Upper lobe of left lung (tissue), 6 donors: ENCODE measurements around the gene DSCAM. TPM values are rescaled to one million over a fixed set of nuclear protein-coding genes. Genes with fewer than 3 reads are reported as not detected.

Source experiments
- ATAC-seq, 2 donors: fragments of 200-7000 bp; cut with Tn5 transposase; one replicate each; pipeline ENCODE4 v1.9.1; 2022; ENCODE audit warnings: mild to moderate bottlenecking in 2 of 2, moderate library complexity in 2 of 2; ENCODE audit not compliant: low FRiP score in 2 of 2
- DNase-seq, 2 donors: peaks; one replicate each; pipeline ENCODE4 v3.0.0-alpha.2; 2019 to 2020
- H3K27ac ChIP-seq, 4 donors: fragments of 200-600 bp; sonication (generic); one replicate each; pipeline ENCODE4 v1.5.1; 2016 to 2019
- H3K27me3 ChIP-seq, 4 donors: fragments of 200-600 bp; sonication (generic); one replicate each; pipeline ENCODE4 v1.5.1; 2017 to 2019
- H3K36me3 ChIP-seq, 4 donors: fragments of 200-600 bp; sonication (generic); one replicate each; pipeline ENCODE4 v1.5.1; 2016 to 2019
- H3K4me1 ChIP-seq, 4 donors: fragments of 200-600 bp; sonication (generic); one replicate each; pipeline ENCODE4 v1.5.1; 2018 to 2019
- H3K4me3 ChIP-seq, 4 donors: fragments of 200-600 bp; sonication (generic); one replicate each; pipeline ENCODE4 v1.5.1; 2017 to 2019; ENCODE audit warnings: mild to moderate bottlenecking in 2 of 4, moderate library complexity in 1 of 4
- H3K9me3 ChIP-seq, 4 donors: fragments of 200-600 bp; sonication (generic); one replicate each; pipeline ENCODE4 v1.5.1; 2018 to 2019
- CTCF ChIP-seq, 6 experiments: fragments of 450-650 bp in 4 of 6; fragments of 200-600 bp in 2 of 6; sonication (generic) in 2 of 6; IDR thresholded peaks; one replicate each; pipeline ENCODE4 v1.5.1; 2016 to 2019; ENCODE audit warnings: antibody characterized with exemption in 6 of 6
- EP300 ChIP-seq, 4 donors: sonication (generic); formaldehyde crosslinking; IDR thresholded peaks; one replicate each; pipeline ENCODE4 v1.5.1; 2017; ENCODE audit warnings: antibody characterized with exemption in 4 of 4, control low read depth in 2 of 4
- POLR2A ChIP-seq, 4 donors: fragments of 450-650 bp; IDR thresholded peaks; one replicate each; pipeline ENCODE4 v1.5.1; 2016 to 2017; ENCODE audit warnings: antibody characterized with exemption in 4 of 4, mild to moderate bottlenecking in 2 of 4
- POLR2AphosphoS5 ChIP-seq, 2 donors: sonication (generic); formaldehyde crosslinking; IDR thresholded peaks; one replicate each; pipeline ENCODE4 v1.5.1; 2017; ENCODE audit warnings: antibody characterized with exemption in 2 of 2
- WGBS, 2 donors: methylation state at CpG; one replicate each; pipeline ENCODE4 v1.1.5; 2017 to 2018; 5-methylcytosine and 5-hydroxymethylcytosine counted together
- total RNA-seq, 6 donors: library from RNA; depleted of rRNA in 4 of 6; stranded (reverse); fragments of >200 nt in 4 of 6; gene quantifications; one replicate each; pipeline versions ENCODE4 v1.1.0 to v1.2.1, GENCODE V29; 2016 to 2021
- donor health status: DM: no; HTN: no; CAD: no; lungs with moderate emphysema.
- donor health status: DM: no; HTN: yes; CAD: no; lungs with severe emphysema.

The DSCAM gene
- total RNA-seq, 6 donors from 2014 or later = under 0.01 to 0.61 (median 0.26) TPM; not detected in 1

DNA sequence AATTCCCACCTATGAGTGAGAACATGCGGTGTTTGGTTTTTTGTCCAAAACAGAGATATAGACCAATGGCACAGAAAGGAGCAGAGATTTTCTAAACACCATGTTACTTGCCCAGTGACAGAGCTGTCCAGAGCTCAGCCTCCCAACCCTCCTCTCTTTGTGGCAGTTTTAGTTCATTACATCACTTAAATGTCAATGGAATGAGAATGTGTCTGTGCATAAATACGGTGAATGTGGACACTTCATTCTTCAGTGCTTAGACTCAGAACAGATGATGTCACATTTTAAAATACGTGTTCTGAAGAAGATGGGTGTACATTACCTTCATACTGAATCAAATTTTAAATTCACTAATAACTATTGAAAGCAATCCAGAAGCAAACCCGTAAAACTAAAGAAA, 374.9 kb downstream of the DSCAM start:
- Histone ChIP-seq H3K27ac (no peak overlapping the region), H3K4me3 (no peak overlapping the region), H3K36me3 (no peaks in the 10 kb centered on the region), H3K9me3 (no peaks in the 10 kb centered on the region), H3K4me1 (no peaks in the 10 kb centered on the region), H3K27me3 (no peaks in the 10 kb centered on the region)
- no peak for DNase-seq
- 60 to 62% methylated on average over 4 of the region's 4 CpGs for WGBS, 2 donors
- TF ChIP-seq POLR2A (IDR thresholded peaks at IDR 0.05) (no peak), CTCF (IDR thresholded peaks at IDR 0.05) (no peak), POLR2AphosphoS5 (IDR thresholded peaks at IDR 0.05) (no peak), EP300 (IDR thresholded peaks at IDR 0.05) (no peak)
- ATAC-seq = no peak

- DNase-seq (no peak), ATAC-seq (no peak)
- TF ChIP-seq CTCF (IDR thresholded peaks at IDR 0.05) = no peak
- no peak for TF ChIP-seq EP300 (IDR thresholded peaks at IDR 0.05)
- no peak for TF ChIP-seq POLR2AphosphoS5 (IDR thresholded peaks at IDR 0.05)
- Histone ChIP-seq H3K4me1 (no peaks in the 10 kb centered on the region), H3K36me3 (no peaks in the 10 kb centered on the region), H3K9me3 (no peaks in the 10 kb centered on the region), H3K4me3 (no peak overlapping the region), H3K27me3 (no peaks in the 10 kb centered on the region), H3K27ac (no peak overlapping the region)
- WGBS, 2 donors = 43 to 55% methylated on average over 2 of the region's 2 CpGs
These were observed 375.9 kb downstream of the DSCAM start for GRCh38 chr21:40471103-40471502.

GRCh38 chr21:40466893-40467483, 380.0 kb downstream of the DSCAM start:
- H3K4me1 ChIP-seq = no peaks in the 10 kb centered on the region
- 80 to 89% methylated on average over 1 of the region's 1 CpG for WGBS, 2 donors
- DNase-seq = no peak
- ATAC-seq = no peak
- H3K4me3 ChIP-seq = no peak overlapping the region
- no peaks in the 10 kb centered on the region for H3K36me3 ChIP-seq
- no peaks in the 10 kb centered on the region for H3K27me3 ChIP-seq
- no peak overlapping the region for H3K27ac ChIP-seq
- TF ChIP-seq POLR2AphosphoS5 (IDR thresholded peaks at IDR 0.05) (no peak), EP300 (IDR thresholded peaks at IDR 0.05) (no peak), POLR2A (IDR thresholded peaks at IDR 0.05) (no peak), CTCF (IDR thresholded peaks at IDR 0.05) (peak in 4 of 6 experiments; percentile 26 to 46 (median 33))
- H3K9me3 ChIP-seq = no peaks in the 10 kb centered on the region

GRCh38 chr21:40465382-40465781, 381.6 kb downstream of the DSCAM start:
- WGBS, 2 donors = 92 to 95% methylated on average over 7 of the region's 7 CpGs
- ATAC-seq = no peak

More at GRCh38 chr21:40465382-40465781, 381.6 kb downstream of the DSCAM start:
- DNase-seq = peak in 1 of 2 donors; percentile 67
- Histone ChIP-seq H3K4me3 (no peak overlapping the region), H3K9me3 (no peaks in the 10 kb centered on the region), H3K27ac (no peak overlapping the region), H3K36me3 (no peaks in the 10 kb centered on the region), H3K27me3 (no peaks in the 10 kb centered on the region), H3K4me1 (no peaks in the 10 kb centered on the region)
- TF ChIP-seq POLR2A (IDR thresholded peaks at IDR 0.05) = no peak
- no peak for TF ChIP-seq EP300 (IDR thresholded peaks at IDR 0.05)
- TF ChIP-seq POLR2AphosphoS5 (IDR thresholded peaks at IDR 0.05) = no peak
- TF ChIP-seq CTCF (IDR thresholded peaks at IDR 0.05) = no peak
